NCI-H82 treated with DMSO at 0.1 percent for 48 hours (cell line): Measurements from ENCODE around the gene AOPEP.

ENCODE experiments used
- DNase-seq: peaks from one replicate; lab custom pipeline; 2025; ENCODE audit not compliant: unreplicated experiment; lab: John Stamatoyannopoulos, UW

The AOPEP gene

GRCh38 chr9:95053611-95054570 is 327.4 kb downstream of the AOPEP start:
- DNase-seq: no peak

- DNase-seq: no peak
Measured at GRCh38 chr9:95055334-95055850, 328.9 kb downstream of the AOPEP start.

- DNase-seq: no peak
Measured at GRCh38 chr9:95055851-95056551, 329.5 kb downstream of the AOPEP start.

- DNase-seq: no peak
Measured at GRCh38 chr9:95057101-95057500, 330.6 kb downstream of the AOPEP start.

GRCh38 chr9:95058121-95058785 is 331.8 kb downstream of the AOPEP start:
- DNase-seq: no peak

- DNase-seq: no peak
Measured at GRCh38 chr9:95058795-95059386, 332.4 kb downstream of the AOPEP start.

- DNase-seq: no peak
Measured at GRCh38 chr9:95060234-95060633, 333.7 kb downstream of the AOPEP start.

GRCh38 chr9:95060916-95061315 is 334.4 kb downstream of the AOPEP start:
- no peak for DNase-seq

- no peak for DNase-seq
Measured at GRCh38 chr9:95061916-95062595, 335.6 kb downstream of the AOPEP start.

GRCh38 chr9:95062596-95063065 is 336.1 kb downstream of the AOPEP start:
- no peak for DNase-seq

- DNase-seq: no peak
Measured at GRCh38 chr9:95063300-95063699, 336.8 kb downstream of the AOPEP start.

GRCh38 chr9:95065224-95065623 is 338.7 kb downstream of the AOPEP start:
- no peak for DNase-seq

GRCh38 chr9:95067057-95067456 is 340.6 kb downstream of the AOPEP start:
- no peak for DNase-seq

- DNase-seq: no peak
Measured at GRCh38 chr9:95067897-95068296, 341.4 kb downstream of the AOPEP start.

GRCh38 chr9:95070549-95071021 is 344.1 kb downstream of the AOPEP start:
- no peak for DNase-seq

- no peak for DNase-seq
Measured at GRCh38 chr9:95071450-95071849, 345.0 kb downstream of the AOPEP start.

- no peak for DNase-seq
Measured at GRCh38 chr9:95071925-95072324, 345.4 kb downstream of the AOPEP start.

GRCh38 chr9:95073042-95073607 is 346.6 kb downstream of the AOPEP start:
- DNase-seq: no peak

- DNase-seq: no peak
Measured at GRCh38 chr9:95073918-95074317, 347.4 kb downstream of the AOPEP start.

GRCh38 chr9:95074632-95075031 is 348.1 kb downstream of the AOPEP start:
- no peak for DNase-seq
